ENCODE data around the gene ZBTB18. TPM values are rescaled to one million over a fixed set of nuclear protein-coding genes. Genes with fewer than 3 reads are reported as not detected.

Gene ZBTB18
- total RNA-seq, 1 experiment from 2014 or later = 12.1 TPM

- no peak overlapping the region for H2BK20ac ChIP-seq (ENCODE audit: low read depth, low read length, poor library complexity, severe bottlenecking)
- H2BK15ac ChIP-seq (ENCODE audit: low read depth, low read length) = no peak overlapping the region
- H3K27me3 ChIP-seq (ENCODE audit: insufficient read depth, low read length) = peaks cover 5% of the 10 kb centered on the region; the same call in 1 of the 2 replicates
- DNase-seq = no peak
- no peak overlapping the region for H3K23ac ChIP-seq (ENCODE audit: insufficient read length, low read depth, low read length)
- H2BK5ac ChIP-seq (ENCODE audit: insufficient read length, low read length) = no peak overlapping the region
- H3K27ac ChIP-seq (ENCODE audit: insufficient read length, low read depth, low read length) = no peak overlapping the region
- H3K36me3 Mint-ChIP-seq (ENCODE audit: insufficient read depth in 1 of 3, low read depth in 3 of 3) = peaks cover 0 to 8% (median 5%) of the 10 kb centered on the region in 3 experiments; a peak in 5 of 7 replicates
- H3K9ac ChIP-seq (ENCODE audit: extremely low read depth, insufficient read length, low read length) = no peak overlapping the region
- no peak overlapping the region for H3K14ac ChIP-seq (ENCODE audit: insufficient read depth, low read length)
- H3K23me2 ChIP-seq (ENCODE audit: insufficient read length, low read depth, low read length, poor library complexity, severe bottlenecking) = peaks cover 9% of the 10 kb centered on the region
- H3K9me3 ChIP-seq (ENCODE audit: control insufficient read depth, low read depth, low read length) = no peaks in the 10 kb centered on the region
- H2AFZ ChIP-seq (ENCODE audit: low read length) = no peak overlapping the region
- peaks cover 3% of the 10 kb centered on the region; the same call in 1 of the 2 replicates for H3K4me1 ChIP-seq (ENCODE audit: insufficient read depth, low read length)
- H4K20me1 ChIP-seq (ENCODE audit: control insufficient read depth, insufficient read depth, insufficient read length) = no peaks in the 10 kb centered on the region
- H4K91ac ChIP-seq (ENCODE audit: insufficient read length, low read depth, low read length) = no peak overlapping the region
- no peaks in the 10 kb centered on the region; the same call in 1 of the 2 replicates for H3K79me2 ChIP-seq (ENCODE audit: insufficient read depth, low read length)
- H2BK12ac ChIP-seq (ENCODE audit: insufficient read length, low read depth, low read length) = no peak overlapping the region
- peaks cover 10% of the 10 kb centered on the region for H3K79me1 ChIP-seq (ENCODE audit: insufficient read depth, low read depth, low read length, poor library complexity, severe bottlenecking)
- WGBS (ENCODE audit: extremely low coverage, insufficient read length, low lambda C conversion rate) = no CpG with 5 or more reads among the region's 17 CpGs
- H3K4me3 Mint-ChIP-seq = no peak overlapping the region
- H3K4ac ChIP-seq (ENCODE audit: low read depth, low read length) = no peak overlapping the region
- no peak overlapping the region for H3K4me2 ChIP-seq (ENCODE audit: insufficient read depth, insufficient read length, low read length)
- no peak overlapping the region for H2BK120ac ChIP-seq (ENCODE audit: low read depth, low read length, poor library complexity, severe bottlenecking)
- no peak overlapping the region for H4K5ac ChIP-seq (ENCODE audit: insufficient read length, low read depth, low read length)
- no peaks in the 10 kb centered on the region; a peak in 1 of 5 replicates for H3K9me3 Mint-ChIP-seq
- peaks cover 7 to 10% of the 10 kb centered on the region in 2 experiments for H3K4me1 Mint-ChIP-seq
- H2AK5ac ChIP-seq (ENCODE audit: insufficient read length, low read length) = no peak overlapping the region
- no peak overlapping the region for H3K18ac ChIP-seq (ENCODE audit: insufficient read length, low read depth, low read length)
- TF ChIP-seq, protein P1, sequence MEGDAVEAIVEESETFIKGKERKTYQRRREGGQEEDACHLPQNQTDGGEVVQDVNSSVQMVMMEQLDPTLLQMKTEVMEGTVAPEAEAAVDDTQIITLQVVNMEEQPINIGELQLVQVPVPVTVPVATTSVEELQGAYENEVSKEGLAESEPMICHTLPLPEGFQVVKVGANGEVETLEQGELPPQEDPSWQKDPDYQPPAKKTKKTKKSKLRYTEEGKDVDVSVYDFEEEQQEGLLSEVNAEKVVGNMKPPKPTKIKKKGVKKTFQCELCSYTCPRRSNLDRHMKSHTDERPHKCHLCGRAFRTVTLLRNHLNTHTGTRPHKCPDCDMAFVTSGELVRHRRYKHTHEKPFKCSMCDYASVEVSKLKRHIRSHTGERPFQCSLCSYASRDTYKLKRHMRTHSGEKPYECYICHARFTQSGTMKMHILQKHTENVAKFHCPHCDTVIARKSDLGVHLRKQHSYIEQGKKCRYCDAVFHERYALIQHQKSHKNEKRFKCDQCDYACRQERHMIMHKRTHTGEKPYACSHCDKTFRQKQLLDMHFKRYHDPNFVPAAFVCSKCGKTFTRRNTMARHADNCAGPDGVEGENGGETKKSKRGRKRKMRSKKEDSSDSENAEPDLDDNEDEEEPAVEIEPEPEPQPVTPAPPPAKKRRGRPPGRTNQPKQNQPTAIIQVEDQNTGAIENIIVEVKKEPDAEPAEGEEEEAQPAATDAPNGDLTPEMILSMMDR (conservative IDR thresholded peaks at IDR 0.05) = no peak
- H3T11ph ChIP-seq (ENCODE audit: low read length) = no peak overlapping the region
- peaks cover 11% of the 10 kb centered on the region for H3K27me3 Mint-ChIP-seq (ENCODE audit: low read depth)
- H4K8ac ChIP-seq (replicated peaks; ENCODE audit: insufficient read length, low read depth, low read length) = no peak overlapping the region
- no peak overlapping the region for H3K56ac ChIP-seq (ENCODE audit: insufficient read length, low read depth, low read length)
- no peak overlapping the region for H3K27ac Mint-ChIP-seq
These were observed 3.3 kb downstream of the ZBTB18 start for GRCh38 chr1:244054247-244054923.

All from H9 (cell line).